ENCODE data around the gene NLK. TPM values are rescaled to one million over a fixed set of nuclear protein-coding genes. Genes with fewer than 3 reads are reported as not detected.
A peak's percentile ranks its signal among the peaks of the same experiment; 100 is the strongest.

NLK gene
- total RNA-seq, 1 experiment from 2014 or later = 40.3 TPM

GRCh38 chr17:28159924-28160323, 117.4 kb downstream of the NLK start (continued):
- TF ChIP-seq ZMAT4 (CRISPR knock-in tag; IDR thresholded peaks at IDR 0.05) (no peak), FOXK1 (CRISPR knock-in tag; IDR thresholded peaks at IDR 0.05) (no peak), MYBL2 (CRISPR knock-in tag; IDR thresholded peaks at IDR 0.05) (no peak), SOX15 (CRISPR knock-in tag; IDR thresholded peaks at IDR 0.05) (no peak), AFF4 (CRISPR knock-in tag; IDR thresholded peaks at IDR 0.05; ENCODE audit: borderline replicate concordance) (no peak)
- TF ChIP-seq, protein P1, sequence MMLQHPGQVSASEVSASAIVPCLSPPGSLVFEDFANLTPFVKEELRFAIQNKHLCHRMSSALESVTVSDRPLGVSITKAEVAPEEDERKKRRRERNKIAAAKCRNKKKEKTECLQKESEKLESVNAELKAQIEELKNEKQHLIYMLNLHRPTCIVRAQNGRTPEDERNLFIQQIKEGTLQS (CRISPR knock-in tag; conservative IDR thresholded peaks at IDR 0.05) = no peak
- TF ChIP-seq, protein P2, sequence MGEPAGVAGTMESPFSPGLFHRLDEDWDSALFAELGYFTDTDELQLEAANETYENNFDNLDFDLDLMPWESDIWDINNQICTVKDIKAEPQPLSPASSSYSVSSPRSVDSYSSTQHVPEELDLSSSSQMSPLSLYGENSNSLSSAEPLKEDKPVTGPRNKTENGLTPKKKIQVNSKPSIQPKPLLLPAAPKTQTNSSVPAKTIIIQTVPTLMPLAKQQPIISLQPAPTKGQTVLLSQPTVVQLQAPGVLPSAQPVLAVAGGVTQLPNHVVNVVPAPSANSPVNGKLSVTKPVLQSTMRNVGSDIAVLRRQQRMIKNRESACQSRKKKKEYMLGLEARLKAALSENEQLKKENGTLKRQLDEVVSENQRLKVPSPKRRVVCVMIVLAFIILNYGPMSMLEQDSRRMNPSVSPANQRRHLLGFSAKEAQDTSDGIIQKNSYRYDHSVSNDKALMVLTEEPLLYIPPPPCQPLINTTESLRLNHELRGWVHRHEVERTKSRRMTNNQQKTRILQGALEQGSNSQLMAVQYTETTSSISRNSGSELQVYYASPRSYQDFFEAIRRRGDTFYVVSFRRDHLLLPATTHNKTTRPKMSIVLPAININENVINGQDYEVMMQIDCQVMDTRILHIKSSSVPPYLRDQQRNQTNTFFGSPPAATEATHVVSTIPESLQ (CRISPR knock-in tag; IDR thresholded peaks at IDR 0.05) = no peak

DNA sequence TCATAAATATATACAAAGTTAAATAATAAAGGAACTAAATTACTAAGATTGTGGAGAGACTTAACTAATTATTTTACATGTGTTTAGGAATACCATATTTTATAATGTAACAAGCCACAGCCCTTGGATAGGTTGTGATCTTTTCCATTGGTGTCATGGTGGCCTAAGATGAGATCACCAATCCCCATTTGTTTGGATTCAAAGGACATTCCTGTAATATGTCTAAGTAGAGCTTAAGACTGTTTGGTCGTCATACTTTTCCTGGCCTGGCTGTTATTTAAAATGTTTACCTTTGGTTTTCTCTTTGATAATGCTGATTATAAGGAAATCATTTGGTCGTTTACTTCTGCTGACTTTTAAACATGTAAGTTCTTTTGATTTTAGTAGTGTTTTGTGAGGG, 118.1 kb downstream of the NLK start:
- ATAC-seq (no peak), DNase-seq (ENCODE audit: low spot score) (no peak)
- ChIA-PET CTCF (interaction anchor here (0.9 kb wide), 1 partner anchor 91 kb away, joined by 3 read pairs; no protein-coding TSS in a partner anchor), POLR2A (no interaction called here)
- Mint-ChIP-seq H3K36me3 (0 out of 2 replicates have a peak, but pooled peaks cover 5% of the 10 kb centered on the region), H3K4me3 (no peak overlapping the region), H3K27me3 (ENCODE audit: low read depth) (no peaks in the 10 kb centered on the region), H3K27ac (peak overlapping the region; percentile 20), H3K9me3 (peaks cover 4% of the 10 kb centered on the region; the same call in 1 of the 2 replicates), H3K4me1 (peaks cover 11% of the 10 kb centered on the region)
- no peak for TF ChIP-seq ELF4 (CRISPR knock-in tag; IDR thresholded peaks at IDR 0.05; ENCODE audit: low read depth)
- TF ChIP-seq ZMAT4 (CRISPR knock-in tag; IDR thresholded peaks at IDR 0.05) = no peak
- TF ChIP-seq IRF2 (CRISPR knock-in tag; IDR thresholded peaks at IDR 0.05; ENCODE audit: borderline replicate concordance, low read depth) = no peak
- TF ChIP-seq NFYB (CRISPR knock-in tag; conservative IDR thresholded peaks at IDR 0.05; ENCODE audit: low read depth) = no peak
- TF ChIP-seq, protein P3, sequence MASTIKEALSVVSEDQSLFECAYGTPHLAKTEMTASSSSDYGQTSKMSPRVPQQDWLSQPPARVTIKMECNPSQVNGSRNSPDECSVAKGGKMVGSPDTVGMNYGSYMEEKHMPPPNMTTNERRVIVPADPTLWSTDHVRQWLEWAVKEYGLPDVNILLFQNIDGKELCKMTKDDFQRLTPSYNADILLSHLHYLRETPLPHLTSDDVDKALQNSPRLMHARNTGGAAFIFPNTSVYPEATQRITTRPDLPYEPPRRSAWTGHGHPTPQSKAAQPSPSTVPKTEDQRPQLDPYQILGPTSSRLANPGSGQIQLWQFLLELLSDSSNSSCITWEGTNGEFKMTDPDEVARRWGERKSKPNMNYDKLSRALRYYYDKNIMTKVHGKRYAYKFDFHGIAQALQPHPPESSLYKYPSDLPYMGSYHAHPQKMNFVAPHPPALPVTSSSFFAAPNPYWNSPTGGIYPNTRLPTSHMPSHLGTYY (CRISPR knock-in tag; IDR thresholded peaks at IDR 0.05) = no peak
- TF ChIP-seq GRHL2 (CRISPR knock-in tag; IDR thresholded peaks at IDR 0.05; ENCODE audit: insufficient replicate concordance, severe bottlenecking) = no peak

DNA sequence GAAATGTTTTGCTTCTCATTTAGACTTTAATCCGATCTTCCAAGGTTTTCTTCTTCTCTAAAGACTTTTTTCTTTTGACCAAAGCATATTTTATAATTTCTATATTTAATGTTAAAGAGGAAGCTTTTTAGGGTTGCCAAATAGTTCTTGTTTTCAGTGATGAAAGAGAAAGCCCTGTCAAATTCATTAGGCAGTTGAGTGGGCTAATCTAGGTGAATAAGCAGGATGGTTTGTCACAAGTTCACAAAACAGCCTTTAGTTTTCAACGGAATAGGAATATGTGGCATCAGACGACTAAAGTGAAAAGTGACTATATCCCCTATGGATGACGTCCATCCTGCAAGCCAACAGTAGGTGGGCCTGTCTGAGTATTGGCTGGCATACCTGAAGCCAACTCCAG, 118.8 kb downstream of the NLK start:
- ChIA-PET CTCF (interaction anchor here (0.9 kb wide), 1 partner anchor 90 kb away, joined by 3 read pairs; no protein-coding TSS in a partner anchor), POLR2A (no interaction called here)
- TF ChIP-seq JAZF1 (CRISPR knock-in tag; IDR thresholded peaks at IDR 0.05) = no peak
- TF ChIP-seq, protein P2 (CRISPR knock-in tag; IDR thresholded peaks at IDR 0.05) = no peak
- no peak for TF ChIP-seq GTF2I (CRISPR knock-in tag; conservative IDR thresholded peaks at IDR 0.05)
- TF ChIP-seq ZNF671 (CRISPR knock-in tag; IDR thresholded peaks at IDR 0.05) = no peak
- TF ChIP-seq TCF7 (CRISPR knock-in tag; IDR thresholded peaks at IDR 0.05; ENCODE audit: low read depth) = no peak
- TF ChIP-seq FOXP1 (CRISPR knock-in tag; IDR thresholded peaks at IDR 0.05; ENCODE audit: borderline replicate concordance) = no peak
- no peak for TF ChIP-seq ZNF263 (CRISPR knock-in tag; IDR thresholded peaks at IDR 0.05; ENCODE audit: low read depth)
- TF ChIP-seq NR3C1 (CRISPR knock-in tag; conservative IDR thresholded peaks at IDR 0.05; ENCODE audit: low read depth) = no peak
- DNase-seq (ENCODE audit: low spot score) (no peak), ATAC-seq (no peak)
- peaks cover 11% of the 10 kb centered on the region for H3K4me1 Mint-ChIP-seq
- no peaks in the 10 kb centered on the region for H3K27me3 Mint-ChIP-seq (ENCODE audit: low read depth)
- H3K27ac Mint-ChIP-seq = no peak overlapping the region
- 0 out of 2 replicates have a peak, but pooled peaks cover 5% of the 10 kb centered on the region for H3K36me3 Mint-ChIP-seq
- peaks cover 4% of the 10 kb centered on the region; the same call in 1 of the 2 replicates for H3K9me3 Mint-ChIP-seq
- no peak overlapping the region for H3K4me3 Mint-ChIP-seq
